Measurements from ENCODE around the gene CNKSR2. TPM values are rescaled to one million over a fixed set of nuclear protein-coding genes. Genes with fewer than 3 reads are reported as not detected.

CNKSR2 gene
- total RNA-seq, 2 experiments from 2014 or later: 14.4 to 14.8 TPM

DNA sequence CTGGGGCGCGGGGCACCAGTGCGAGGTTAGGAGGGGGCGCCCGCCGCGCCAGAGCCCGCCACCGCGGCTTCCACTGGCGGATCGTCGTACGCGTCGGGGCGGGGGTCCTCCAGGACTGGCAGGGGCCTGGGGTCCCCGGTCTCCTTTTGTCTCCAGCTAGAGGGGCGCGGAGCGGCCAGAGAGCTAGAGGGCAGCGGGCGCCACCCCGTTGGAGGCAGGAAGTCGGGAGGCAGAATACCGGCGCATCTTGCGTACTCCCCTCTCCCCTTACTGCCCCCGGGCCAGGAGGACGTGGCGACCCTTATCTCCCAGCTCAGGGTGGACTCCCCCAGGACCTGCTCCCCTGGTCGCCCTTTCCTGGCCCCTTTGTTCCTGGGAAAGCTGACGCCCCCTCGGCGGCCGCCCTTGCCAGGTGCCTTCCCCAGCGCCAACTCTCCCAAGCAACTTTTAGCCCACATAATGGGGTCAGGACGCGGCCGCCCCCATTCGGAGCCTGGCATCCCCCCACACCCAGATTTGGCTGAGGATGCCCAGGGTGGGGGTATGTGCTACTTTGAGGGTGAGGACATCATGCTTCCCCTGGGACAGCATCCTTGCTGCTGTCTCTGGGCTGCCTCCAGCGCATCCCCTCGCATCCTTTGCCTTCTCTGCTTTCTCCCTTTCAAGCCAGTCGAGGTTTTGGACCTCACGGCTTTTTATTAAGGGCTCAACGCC lies 933 bp downstream of the CNKSR2 start:
- Mint-ChIP-seq H3K27me3 (no peaks in the 10 kb centered on the region), H3K4me1 (ENCODE audit: low read depth) (peaks cover 48% of the 10 kb centered on the region), H3K9me3 (no peaks in the 10 kb centered on the region), H3K36me3 (ENCODE audit: low read depth) (no peaks in the 10 kb centered on the region), H3K4me3 (peak overlapping the region; percentile 93), H3K27ac (peak overlapping the region; percentile 79)
- CTCF ChIA-PET: no interaction called here
- Histone ChIP-seq H3K4me1 (ENCODE audit: insufficient read depth, low read length) (peaks cover 6% of the 10 kb centered on the region), H3K27me3 (ENCODE audit: control insufficient read depth in 1 of 2, insufficient read depth in 2 of 2, low read length in 2 of 2) (no peaks in the 10 kb centered on the region), H3K36me3 (ENCODE audit: insufficient read depth, low read length) (no peaks in the 10 kb centered on the region), H3K4me3 (ENCODE audit: low read length) (peak overlapping the region; percentile 73), H3K27ac (ENCODE audit: low read depth in 1 of 2, low read length in 2 of 2) (peak overlapping the region in 1 of 2 donors; percentile 35), H3K9me3 (ENCODE audit: control insufficient read depth in 1 of 2, insufficient read depth in 1 of 2, low read length in 2 of 2) (no peaks in the 10 kb centered on the region)
- peak; percentile 3 for ATAC-seq (ENCODE audit: poor library complexity)
- intact Hi-C loops (cut with DNase I, micrococcal nuclease): loop anchor here (2.0 to 5.0 kb wide), 3 partner anchors 57 to 462 kb away; partner anchors contain the start of gene MBTPS2 (in 1 of the 2)
- POLR2A ChIA-PET: interaction anchor here (1.6 to 2.5 kb wide), 3 partner anchors 11 to 105 kb away, joined by 4 to 21 read pairs (median 5); no protein-coding TSS in a partner anchor
- TF ChIP-seq CTCF (IDR thresholded peaks at IDR 0.05): no peak
- DNase-seq: peak in 5 of 14 experiments; percentile 5 to 31 (median 14)

- Mint-ChIP-seq H3K9me3 (no peaks in the 10 kb centered on the region), H3K36me3 (ENCODE audit: low read depth) (no peaks in the 10 kb centered on the region), H3K27ac (peak overlapping the region; percentile 79), H3K4me3 (peak overlapping the region; percentile 93), H3K4me1 (ENCODE audit: low read depth) (peaks cover 48% of the 10 kb centered on the region), H3K27me3 (no peaks in the 10 kb centered on the region)
- Histone ChIP-seq H3K4me3 (ENCODE audit: low read length) (peak overlapping the region; percentile 73), H3K27me3 (ENCODE audit: control insufficient read depth in 1 of 2, insufficient read depth in 2 of 2, low read length in 2 of 2) (no peaks in the 10 kb centered on the region), H3K36me3 (ENCODE audit: insufficient read depth, low read length) (no peaks in the 10 kb centered on the region), H3K9me3 (ENCODE audit: control insufficient read depth in 1 of 2, insufficient read depth in 1 of 2, low read length in 2 of 2) (no peaks in the 10 kb centered on the region), H3K27ac (ENCODE audit: low read depth in 1 of 2, low read length in 2 of 2) (no peak overlapping the region), H3K4me1 (ENCODE audit: insufficient read depth, low read length) (peaks cover 6% of the 10 kb centered on the region)
- TF ChIP-seq CTCF (IDR thresholded peaks at IDR 0.05): no peak
- ChIA-PET POLR2A (interaction anchor here (1.6 to 2.5 kb wide), 3 partner anchors 10 to 104 kb away, joined by 4 to 21 read pairs (median 5); no protein-coding TSS in a partner anchor), CTCF (no interaction called here)
- intact Hi-C loops (cut with DNase I, micrococcal nuclease): loop anchor here (2.0 to 5.0 kb wide), 3 partner anchors 57 to 462 kb away; partner anchors contain the start of gene MBTPS2 (in 1 of the 2)
- DNase-seq (peak in 3 of 14 experiments; percentile 22 to 23 (median 23)), ATAC-seq (ENCODE audit: poor library complexity) (no peak)
These were observed 1.4 kb downstream of the CNKSR2 start for GRCh38 chrX:21375708-21376009.

- ChIA-PET CTCF (no interaction called here), POLR2A (interaction anchor here (2.2 kb wide), 1 partner anchor 10 kb away, joined by 4 read pairs; no protein-coding TSS in a partner anchor)
- Histone ChIP-seq H3K4me1 (ENCODE audit: insufficient read depth, low read length) (peaks cover 6% of the 10 kb centered on the region), H3K9me3 (ENCODE audit: control insufficient read depth in 1 of 2, insufficient read depth in 1 of 2, low read length in 2 of 2) (no peaks in the 10 kb centered on the region), H3K36me3 (ENCODE audit: insufficient read depth, low read length) (no peaks in the 10 kb centered on the region), H3K4me3 (ENCODE audit: low read length) (no peak overlapping the region), H3K27me3 (ENCODE audit: control insufficient read depth in 1 of 2, insufficient read depth in 2 of 2, low read length in 2 of 2) (no peaks in the 10 kb centered on the region), H3K27ac (ENCODE audit: low read depth in 1 of 2, low read length in 2 of 2) (no peak overlapping the region)
- Mint-ChIP-seq H3K27me3 (no peaks in the 10 kb centered on the region), H3K27ac (peak overlapping the region; percentile 79), H3K4me1 (ENCODE audit: low read depth) (peaks cover 53% of the 10 kb centered on the region), H3K4me3 (peak overlapping the region; percentile 93), H3K36me3 (ENCODE audit: low read depth) (no peaks in the 10 kb centered on the region), H3K9me3 (no peaks in the 10 kb centered on the region)
- intact Hi-C loops (cut with DNase I, micrococcal nuclease): loop anchor here in 1 of 2 experiments (5.0 kb wide), 2 partner anchors 56 to 461 kb away; partner anchors contain the start of gene MBTPS2
- DNase-seq (no peak), ATAC-seq (ENCODE audit: poor library complexity) (no peak)
- TF ChIP-seq CTCF (IDR thresholded peaks at IDR 0.05): no peak
These were observed 2.4 kb downstream of the CNKSR2 start for GRCh38 chrX:21376636-21377035.

Measured in CD4-positive, alpha-beta T cell (primary cell).